HG03457 (cell line): ENCODE measurements around the gene COX4I2.

Experiments used
- ATAC-seq: cut with Tn5 transposase; IDR thresholded peaks from one replicate; pipeline ENCODE4 v1.9.1; 2021; ENCODE audit warnings: moderate number of reproducible peaks; ENCODE audit not compliant: unreplicated experiment

COX4I2 gene

DNA sequence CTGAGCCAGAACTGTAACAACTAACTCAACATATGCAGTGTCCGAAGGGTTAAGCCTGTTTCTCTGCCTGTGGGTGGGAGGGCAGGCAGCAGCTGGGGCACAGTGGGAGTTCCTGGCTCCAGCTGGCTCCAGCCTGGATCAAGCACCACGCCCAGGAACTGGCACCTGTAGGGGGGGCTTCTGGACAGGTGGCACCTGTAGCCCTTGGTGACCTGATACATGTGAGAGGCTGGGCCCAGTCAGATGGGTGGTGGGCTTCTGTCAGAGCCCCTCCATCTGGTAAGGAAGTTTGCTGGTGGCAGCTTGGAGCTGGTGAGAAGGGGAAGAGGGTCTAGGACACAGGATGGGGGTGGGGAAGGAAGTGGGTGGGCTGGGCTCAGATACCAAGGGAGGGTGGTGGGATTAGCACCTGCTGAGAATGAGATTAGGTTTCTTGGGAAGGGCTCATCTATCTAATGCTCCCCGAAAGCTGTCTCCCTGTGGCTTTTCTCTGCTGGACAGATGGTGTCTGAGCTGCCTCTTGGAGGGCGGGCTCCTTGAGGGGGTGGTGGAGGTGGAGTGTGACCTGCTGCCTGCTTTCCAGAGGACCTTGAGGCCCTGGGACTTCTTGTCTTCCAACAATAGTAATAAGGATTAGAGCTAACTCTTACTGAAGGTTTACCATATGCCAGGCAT is 56.4 kb downstream of the COX4I2 start:
- no peak for ATAC-seq
